ENCODE results near the gene EXOC7. TPM values are rescaled to one million over a fixed set of nuclear protein-coding genes. Genes with fewer than 3 reads are reported as not detected.

The EXOC7 gene
- total RNA-seq, 3 donors from 2014 or later: 91.0 to 145 (median 142) TPM

DNA sequence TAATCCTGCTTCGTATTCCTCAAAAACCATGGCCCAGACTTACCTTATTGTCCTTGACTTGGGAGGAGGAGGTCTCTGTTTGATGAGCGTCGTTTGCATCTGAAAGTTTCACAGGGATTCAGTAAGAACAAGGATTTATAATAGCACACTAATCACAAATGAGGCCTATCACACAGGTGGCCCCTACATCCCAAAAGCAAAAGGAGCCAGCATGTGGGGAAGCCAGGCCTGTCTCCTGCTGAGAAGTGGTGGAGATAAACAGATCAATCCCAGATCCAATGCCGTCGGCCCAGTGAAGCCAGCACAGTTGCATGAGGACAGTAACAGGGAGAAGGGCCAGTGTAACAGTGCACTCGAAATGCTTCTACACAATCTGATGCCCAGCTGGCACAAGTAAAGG lies 63.2 kb downstream of the EXOC7 start:
- intact Hi-C loops (cut with DNase I, micrococcal nuclease): no loop called here
- DNase-seq (no peak), ATAC-seq (no peak)
- no peaks in the 10 kb centered on the region for H3K4me1 ChIP-seq (ENCODE audit: low read depth)
- H3K9me3 ChIP-seq: no peaks in the 10 kb centered on the region
- H3K36me3 ChIP-seq (ENCODE audit: low read depth): peaks cover 3% of the 10 kb centered on the region
- no peak overlapping the region for H3K4me3 ChIP-seq
- TF ChIP-seq, protein P1, sequence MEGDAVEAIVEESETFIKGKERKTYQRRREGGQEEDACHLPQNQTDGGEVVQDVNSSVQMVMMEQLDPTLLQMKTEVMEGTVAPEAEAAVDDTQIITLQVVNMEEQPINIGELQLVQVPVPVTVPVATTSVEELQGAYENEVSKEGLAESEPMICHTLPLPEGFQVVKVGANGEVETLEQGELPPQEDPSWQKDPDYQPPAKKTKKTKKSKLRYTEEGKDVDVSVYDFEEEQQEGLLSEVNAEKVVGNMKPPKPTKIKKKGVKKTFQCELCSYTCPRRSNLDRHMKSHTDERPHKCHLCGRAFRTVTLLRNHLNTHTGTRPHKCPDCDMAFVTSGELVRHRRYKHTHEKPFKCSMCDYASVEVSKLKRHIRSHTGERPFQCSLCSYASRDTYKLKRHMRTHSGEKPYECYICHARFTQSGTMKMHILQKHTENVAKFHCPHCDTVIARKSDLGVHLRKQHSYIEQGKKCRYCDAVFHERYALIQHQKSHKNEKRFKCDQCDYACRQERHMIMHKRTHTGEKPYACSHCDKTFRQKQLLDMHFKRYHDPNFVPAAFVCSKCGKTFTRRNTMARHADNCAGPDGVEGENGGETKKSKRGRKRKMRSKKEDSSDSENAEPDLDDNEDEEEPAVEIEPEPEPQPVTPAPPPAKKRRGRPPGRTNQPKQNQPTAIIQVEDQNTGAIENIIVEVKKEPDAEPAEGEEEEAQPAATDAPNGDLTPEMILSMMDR (IDR thresholded peaks at IDR 0.05): no peak

- intact Hi-C loops (cut with DNase I, micrococcal nuclease): no loop called here
- Histone ChIP-seq H3K4me3 (no peak overlapping the region), H3K4me1 (ENCODE audit: low read depth) (no peaks in the 10 kb centered on the region), H3K9me3 (no peaks in the 10 kb centered on the region), H3K36me3 (ENCODE audit: low read depth) (peaks cover 3% of the 10 kb centered on the region)
- ATAC-seq: no peak
- TF ChIP-seq, protein P1 (IDR thresholded peaks at IDR 0.05): no peak
- peak in 1 of 3 donors; percentile 11 for DNase-seq
These were observed 64.5 kb downstream of the EXOC7 start for GRCh38 chr17:76039121-76039520.

GRCh38 chr17:76038050-76038449 lies 65.5 kb downstream of the EXOC7 start:
- H3K4me3 ChIP-seq: no peak overlapping the region
- TF ChIP-seq, protein P1 (IDR thresholded peaks at IDR 0.05): no peak
- H3K36me3 ChIP-seq (ENCODE audit: low read depth): peaks cover 3% of the 10 kb centered on the region
- no peak for ATAC-seq
- DNase-seq: no peak
- intact Hi-C loops (cut with DNase I, micrococcal nuclease): no loop called here
- no peaks in the 10 kb centered on the region for H3K4me1 ChIP-seq (ENCODE audit: low read depth)
- H3K9me3 ChIP-seq: no peaks in the 10 kb centered on the region

GRCh38 chr17:76036497-76037261 lies 66.9 kb downstream of the EXOC7 start:
- ATAC-seq (no peak), DNase-seq (peak in 1 of 3 donors; percentile 33)
- TF ChIP-seq, protein P1 (IDR thresholded peaks at IDR 0.05): no peak
- no peaks in the 10 kb centered on the region for H3K4me1 ChIP-seq (ENCODE audit: low read depth)
- peaks cover 3% of the 10 kb centered on the region for H3K36me3 ChIP-seq (ENCODE audit: low read depth)
- no peak overlapping the region for H3K4me3 ChIP-seq
- H3K9me3 ChIP-seq: no peaks in the 10 kb centered on the region
- intact Hi-C loops (cut with DNase I, micrococcal nuclease): no loop called here

DNA sequence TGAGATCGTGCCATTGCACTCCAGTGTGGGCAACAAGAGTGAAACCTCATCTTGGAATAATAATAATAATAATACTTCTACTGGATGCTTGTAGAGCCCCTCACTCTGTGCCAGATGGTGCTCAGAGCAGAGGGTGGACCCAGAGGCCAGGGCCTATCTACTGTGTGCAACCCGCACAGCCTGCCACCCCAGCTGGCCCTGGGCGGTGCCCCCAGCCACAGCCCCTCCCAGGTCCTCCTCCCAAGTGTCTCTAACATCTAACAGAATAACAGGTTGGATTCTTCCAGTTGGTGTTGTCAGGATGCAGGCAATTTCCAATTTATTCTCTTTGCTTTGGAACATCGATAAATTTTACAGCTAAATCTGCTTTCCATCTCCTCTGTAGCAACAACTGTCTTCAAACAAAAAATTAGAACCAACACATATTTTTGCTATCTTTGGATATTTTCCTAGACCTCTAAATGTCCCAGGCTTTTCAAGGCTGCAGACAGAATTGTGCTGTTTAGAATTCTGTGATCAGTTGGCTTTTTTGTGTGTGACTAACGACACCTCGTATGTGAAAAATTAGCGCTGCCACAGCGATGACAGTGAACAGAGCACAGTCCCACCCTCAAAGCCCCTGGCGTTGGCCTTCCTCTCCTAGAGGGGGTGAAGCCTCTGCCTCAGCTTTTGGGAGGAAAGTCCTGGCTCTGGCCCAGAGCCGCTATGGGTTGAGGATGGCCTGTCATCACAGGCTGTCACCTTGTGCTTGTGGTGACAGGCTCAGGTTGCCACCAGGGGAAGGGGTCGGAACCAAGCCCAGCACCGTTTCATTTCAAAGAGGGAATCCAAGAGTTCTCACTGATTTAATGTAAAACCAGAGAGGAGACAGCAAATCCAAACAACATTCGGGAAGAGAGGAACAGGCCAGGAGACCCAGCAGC lies 68.9 kb downstream of the EXOC7 start:
- Histone ChIP-seq H3K9me3 (no peaks in the 10 kb centered on the region), H3K4me3 (no peak overlapping the region), H3K4me1 (ENCODE audit: low read depth) (peaks cover 4% of the 10 kb centered on the region), H3K36me3 (ENCODE audit: low read depth) (no peaks in the 10 kb centered on the region)
- no peak for DNase-seq
- intact Hi-C loops (cut with DNase I, micrococcal nuclease): no loop called here
- TF ChIP-seq, protein P1 (IDR thresholded peaks at IDR 0.05): no peak
- ATAC-seq: no peak

Data from mucosa of descending colon (tissue), 3 donors.